H1 (cell line): ENCODE results near the gene MTFR2. TPM values are rescaled to one million over a fixed set of nuclear protein-coding genes. Genes with fewer than 3 reads are reported as not detected.

Experiments
- CTCF ChIA-PET: fragments of 300-600 bp; sonication (Branson Sonifier 250); formaldehyde crosslinking; loops from one replicate; lab custom pipeline; 2021; ENCODE audit not compliant: partially characterized antibody; lab: Charles Lee
- POLR2A ChIA-PET: fragments of 300-600 bp; sonication (Branson Sonifier 250); formaldehyde crosslinking; loops from one replicate; lab custom pipeline; 2021; ENCODE audit warnings: inconsistent platforms; ENCODE audit not compliant: partially characterized antibody; lab: Charles Lee
- DNase-seq, 2 experiments: peaks; one replicate each; pipeline versions ENCODE4 v3.0.0 to v3.0.0-alpha.2; 2010 to 2022; ENCODE audit warnings: low spot score in 2 of 2, low read depth in 1 of 2, mixed read lengths in 1 of 2
- FAIRE-seq: peaks from 2 replicates; lab custom pipeline; 2011; peaks lifted over from hg19 to GRCh38; lab: Jason Lieb, UNC
- H2AFZ ChIP-seq: 2 replicates; pipeline ENCODE4 v1.8.1; 2012; ENCODE audit warnings: low read length, inconsistent platforms
- H2AK5ac ChIP-seq: 2 replicates; pipeline ENCODE4 v1.6.1; 2013; ENCODE audit warnings: low read depth, low read length
- H2BK120ac ChIP-seq: replicated peaks from 2 replicates; pipeline ENCODE3; 2013; ENCODE audit warnings: low read depth, low read length, inconsistent platforms
- H2BK12ac ChIP-seq: 2 replicates; pipeline ENCODE4 v1.6.1; 2013; ENCODE audit warnings: low read depth, low read length
- H2BK15ac ChIP-seq: 2 replicates; pipeline ENCODE4 v1.6.1; 2013; ENCODE audit warnings: low read length
- H2BK20ac ChIP-seq: 2 replicates; pipeline ENCODE4 v1.6.1; 2013; ENCODE audit warnings: low read length
- H2BK5ac ChIP-seq: 2 replicates; pipeline ENCODE4 v1.6.1; 2013; ENCODE audit warnings: low read depth, low read length
- H3K14ac ChIP-seq: 2 replicates; pipeline ENCODE4 v1.6.1; 2013; ENCODE audit warnings: inconsistent platforms; ENCODE audit not compliant: insufficient read length
- H3K18ac ChIP-seq: 2 replicates; pipeline ENCODE4 v1.6.1; 2013; ENCODE audit warnings: low read length; ENCODE audit errors: extremely low read depth
- H3K23ac ChIP-seq: 2 replicates; pipeline ENCODE4 v1.6.1; 2013; ENCODE audit warnings: inconsistent platforms; ENCODE audit not compliant: insufficient read length
- H3K23me2 ChIP-seq: 2 replicates; pipeline ENCODE4 v1.6.1; 2013; ENCODE audit warnings: low read depth, low read length
- H3K27ac ChIP-seq: 2 replicates; pipeline ENCODE4 v1.6.1; 2011; ENCODE audit warnings: low read depth, low read length, inconsistent platforms
- H3K27me3 ChIP-seq, 4 experiments: replicated peaks in 1 of 4; 1 replicate in 1 of 4; 2 replicates in 3 of 4; pipeline versions ENCODE4 v1.6.1 to v1.8.1; 2011 to 2013; ENCODE audit warnings: low read length in 3 of 4, mild to moderate bottlenecking in 3 of 4, inconsistent platforms in 2 of 4, mixed read lengths in 2 of 4, moderate library complexity in 1 of 4; ENCODE audit not compliant: control insufficient read depth in 3 of 4, insufficient read depth in 3 of 4; ENCODE audit errors: extremely low read depth in 1 of 4
- H3K36me3 ChIP-seq, 4 experiments: 2 replicates each; pipeline versions ENCODE4 v1.6.1 to v1.8.1; 2011 to 2013; ENCODE audit warnings: mild to moderate bottlenecking in 4 of 4, low read length in 3 of 4, moderate library complexity in 2 of 4, control low read depth in 1 of 4, inconsistent platforms in 1 of 4; ENCODE audit not compliant: insufficient read depth in 4 of 4, control insufficient read depth in 2 of 4
- H3K4ac ChIP-seq: replicated peaks from 2 replicates; pipeline ENCODE3; 2013; ENCODE audit warnings: low read length, low read depth, mixed read lengths, inconsistent platforms; ENCODE audit not compliant: insufficient read length
- H3K4me1 ChIP-seq, 4 experiments: replicated peaks in 1 of 4; 1 replicate in 1 of 4; 2 replicates in 3 of 4; pipeline versions ENCODE4 v1.6.1 to v1.8.1; 2011 to 2013; ENCODE audit warnings: low read length in 3 of 4, inconsistent platforms in 2 of 4, mixed read lengths in 1 of 4; ENCODE audit not compliant: insufficient read depth in 4 of 4, control insufficient read depth in 3 of 4
- H3K4me2 ChIP-seq, 2 experiments: 2 replicates each; pipeline versions ENCODE4 v1.6.1 to v1.8.1; 2011 to 2013; ENCODE audit warnings: low read depth in 2 of 2, low read length in 2 of 2, control low read depth in 1 of 2, inconsistent platforms in 1 of 2, mild to moderate bottlenecking in 1 of 2; ENCODE audit not compliant: insufficient read depth in 1 of 2
- H3K4me3 ChIP-seq, 4 experiments: fragments of 200-600, 300-600 bp in 1 of 4; sonication (generic), shearing (Covaris generic), sonication (Bioruptor Twin) in 1 of 4; 2 replicates each; pipeline versions ENCODE4 v1.5.1 to v1.8.1; 2011 to 2016; ENCODE audit warnings: low read length in 4 of 4, low read depth in 3 of 4, control low read depth in 2 of 4, inconsistent platforms in 2 of 4, mild to moderate bottlenecking in 2 of 4, mixed read lengths in 1 of 4, moderate library complexity in 1 of 4; ENCODE audit not compliant: insufficient read depth in 2 of 4; ENCODE audit errors: extremely low read depth in 1 of 4
- H3K56ac ChIP-seq: replicated peaks from 2 replicates; pipeline ENCODE3; 2013; ENCODE audit warnings: low read depth, mild to moderate bottlenecking, mixed read lengths, low read length, inconsistent platforms; ENCODE audit not compliant: insufficient read length
- H3K79me1 ChIP-seq: 2 replicates; pipeline ENCODE4 v1.6.1; 2013; ENCODE audit warnings: low read depth, low read length, control low read depth
- H3K79me2 ChIP-seq, 2 experiments: 2 replicates each; pipeline versions ENCODE4 v1.6.1 to v1.8.1; 2012 to 2013; ENCODE audit warnings: low read length in 2 of 2, mild to moderate bottlenecking in 2 of 2, inconsistent platforms in 1 of 2; ENCODE audit not compliant: insufficient read depth in 2 of 2, control insufficient read depth in 1 of 2
- H3K9ac ChIP-seq, 4 experiments: replicated peaks in 1 of 4; 1 replicate in 1 of 4; 2 replicates in 3 of 4; pipeline versions ENCODE4 v1.6.1 to v1.8.1; 2011 to 2013; ENCODE audit warnings: low read depth in 3 of 4, low read length in 3 of 4, control low read depth in 2 of 4, mild to moderate bottlenecking in 2 of 4, moderate library complexity in 2 of 4, inconsistent platforms in 1 of 4; ENCODE audit errors: extremely low read depth in 1 of 4
- H3K9me3 ChIP-seq, 2 experiments: 2 replicates each; pipeline versions ENCODE4 v1.6.1 to v1.8.1; 2012 to 2013; ENCODE audit warnings: mild to moderate bottlenecking in 2 of 2, moderate library complexity in 2 of 2, control low read depth in 1 of 2, inconsistent platforms in 1 of 2, low read depth in 1 of 2, low read length in 1 of 2, mixed read lengths in 1 of 2; ENCODE audit not compliant: insufficient read depth in 2 of 2
- H4K20me1 ChIP-seq, 2 experiments: replicated peaks in 1 of 2; 2 replicates each; pipeline versions ENCODE3 to v1.8.1; 2011 to 2013; ENCODE audit warnings: inconsistent platforms in 2 of 2, low read length in 2 of 2, mild to moderate bottlenecking in 1 of 2; ENCODE audit not compliant: insufficient read depth in 2 of 2, control insufficient read depth in 1 of 2
- H4K5ac ChIP-seq: 2 replicates; pipeline ENCODE4 v1.6.1; 2013; ENCODE audit warnings: low read length, low read depth, mixed read lengths, inconsistent platforms; ENCODE audit not compliant: insufficient read length
- H4K8ac ChIP-seq: 2 replicates; pipeline ENCODE4 v1.8.0; 2013; ENCODE audit warnings: mild to moderate bottlenecking, moderate library complexity, low read length, inconsistent platforms; ENCODE audit not compliant: insufficient read depth; ENCODE audit errors: extremely low read depth
- H4K91ac ChIP-seq: replicated peaks from 2 replicates; pipeline ENCODE3; 2013; ENCODE audit warnings: low read length, mixed read lengths, inconsistent platforms; ENCODE audit not compliant: insufficient read length
- CEBPB ChIP-seq: IDR thresholded peaks from 2 replicates; pipeline ENCODE4 v1.6.1; 2012; ENCODE audit warnings: low read depth, low read length
- MAX ChIP-seq: IDR thresholded peaks from 2 replicates; pipeline ENCODE4 v1.6.1; 2012; ENCODE audit warnings: inconsistent platforms
- RAD21 ChIP-seq, 2 experiments: IDR thresholded peaks in 1 of 2; conservative IDR thresholded peaks in 1 of 2; 2 replicates each; pipeline ENCODE4 v1.6.1; 2011; ENCODE audit warnings: low read depth in 2 of 2, low read length in 2 of 2, improper control_type of control experiment in 1 of 2, inconsistent platforms in 1 of 2, mild to moderate bottlenecking in 1 of 2, moderate library complexity in 1 of 2
- SIN3A ChIP-seq, 2 experiments: IDR thresholded peaks in 1 of 2; conservative IDR thresholded peaks in 1 of 2; 2 replicates each; pipeline ENCODE4 v1.6.1; 2011 to 2012; ENCODE audit warnings: low read length in 2 of 2, improper control_type of control experiment in 1 of 2, low read depth in 1 of 2, mild to moderate bottlenecking in 1 of 2
- SP2 ChIP-seq: IDR thresholded peaks from 2 replicates; pipeline ENCODE4 v1.6.1; 2012; ENCODE audit warnings: mild to moderate bottlenecking, low read length, inconsistent platforms
- YY1 ChIP-seq: IDR thresholded peaks from 2 replicates; pipeline ENCODE4 v1.6.1; 2011; ENCODE audit warnings: low read depth, mild to moderate bottlenecking, low read length
- WGBS, 2 experiments: shearing (Covaris generic) in 1 of 2; methylation state at CpG; one replicate each; pipeline versions ENCODE4 v1.1.6 to v1.1.7; 2013 to 2015; ENCODE audit warnings: low lambda C conversion rate in 2 of 2, mixed read lengths in 2 of 2, inconsistent platforms in 1 of 2, low coverage in 1 of 2, missing lambda C conversion rate in 1 of 2; ENCODE audit not compliant: insufficient replicate concordance in 2 of 2, insufficient coverage in 1 of 2, insufficient read length in 1 of 2; ENCODE audit errors: extremely low coverage in 1 of 2, missing lambda C conversion rate in 1 of 2; 5-methylcytosine and 5-hydroxymethylcytosine counted together
- polyA plus RNA-seq, 7 experiments: library from polyadenylated mRNA; depleted of rRNA in 3 of 7; stranded (reverse) in 5 of 7; unstranded in 2 of 7; fragments of >200 nt in 5 of 7; fragments of 200-250 nt in 2 of 7; gene quantifications; 1 replicate in 5 of 7; 2 replicates in 1 of 7; 4 replicates in 1 of 7; pipeline versions ENCODE4 v1.2.1 to v1.2.3, GENCODE V29; 2011 to 2013; ENCODE audit warnings: missing spikeins in 2 of 7, mixed read lengths in 2 of 7
- total RNA-seq: library from RNA; stranded (reverse); fragmentation: NEBNext Ultra II Directional; extraction: Animal tissue kit (Norgen Biotek cat#: 25700); gene quantifications from 2 replicates; pipeline ENCODE4 v1.2.1, GENCODE V29; 2021
- TF ChIP-seq, protein P1 (sequence below): IDR thresholded peaks from 2 replicates; pipeline ENCODE4 v1.6.1; 2012; ENCODE audit warnings: low read length, inconsistent platforms

MTFR2 gene
- total and polyA plus RNA-seq, 2 of the 8 experiments (the other 6 are each of a cell fraction or from before 2014, with no cell fraction given) = 8.5 to 10.7 TPM

DNA sequence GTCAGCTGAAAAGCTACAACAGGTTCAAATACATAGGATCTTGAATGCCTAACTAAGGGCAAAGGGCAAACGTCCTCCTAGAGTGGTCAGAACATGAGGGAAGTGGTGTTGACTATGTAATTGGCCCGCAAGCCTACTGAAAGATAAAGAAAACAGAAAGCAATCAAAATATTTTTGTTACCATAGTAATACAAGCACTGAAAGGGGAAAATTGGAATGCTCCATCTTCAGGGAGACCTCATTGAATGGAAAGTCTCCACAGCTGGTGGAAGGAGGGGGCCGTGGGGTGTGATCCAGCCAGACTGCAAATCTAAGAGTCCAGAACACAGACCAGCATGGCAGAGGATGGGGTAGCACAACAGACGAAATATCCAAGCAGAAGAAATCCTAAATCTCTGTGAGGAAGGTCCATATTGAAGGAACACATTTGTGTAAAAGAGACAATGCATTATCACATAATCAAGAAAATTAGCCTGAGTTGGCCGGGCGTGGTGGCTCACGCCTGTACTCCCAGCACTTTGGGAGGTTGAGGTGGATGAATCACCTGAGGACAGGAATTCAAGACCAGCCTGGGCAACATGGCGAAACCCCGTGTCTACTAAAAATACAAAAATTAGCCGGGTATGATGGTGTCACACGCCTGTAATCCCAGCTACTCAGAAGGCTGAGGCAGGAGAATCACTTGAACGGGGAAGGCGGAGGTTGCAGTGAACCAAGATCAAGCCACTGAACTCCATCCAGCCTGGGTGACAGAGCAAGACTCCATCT, 39.5 kb downstream of the MTFR2 start:
- Histone ChIP-seq H3K23ac (no peak overlapping the region), H3K36me3 (no peaks in the 10 kb centered on the region), H3K79me1 (no peaks in the 10 kb centered on the region), H3K4me2 (no peak overlapping the region), H3K23me2 (no peaks in the 10 kb centered on the region; the same call in 1 of the 2 replicates), H4K8ac (no peak overlapping the region), H2BK20ac (no peak overlapping the region), H2BK15ac (no peak overlapping the region), H3K27ac (no peak overlapping the region), H3K4ac (no peak overlapping the region), H2AK5ac (no peak overlapping the region), H3K4me3 (no peak overlapping the region), H3K4me1 (no peaks in the 10 kb centered on the region), H3K18ac (no peak overlapping the region), H4K20me1 (no peaks in the 10 kb centered on the region), H3K79me2 (no peaks in the 10 kb centered on the region), H3K56ac (no peak overlapping the region), H2AFZ (no peak overlapping the region; the same call in 1 of the 2 replicates), H3K9ac (no peak overlapping the region), H2BK12ac (no peak overlapping the region), H3K27me3 (no peaks in the 10 kb centered on the region), H4K5ac (no peak overlapping the region), H3K14ac (no peak overlapping the region), H2BK5ac (no peak overlapping the region), H2BK120ac (no peak overlapping the region), H3K9me3 (no peaks in the 10 kb centered on the region), H4K91ac (no peak overlapping the region)
- POLR2A ChIA-PET = no interaction called here
- FAIRE-seq (no peak), DNase-seq (no peak)
- CTCF ChIA-PET = interaction anchor here (0.6 to 1.0 kb wide), 3 partner anchors 16 to 251 kb away, joined by 3 to 4 read pairs (median 4); no protein-coding TSS in a partner anchor
- WGBS, 2 experiments = 83% methylated on average over 13 of the region's 13 CpGs; no CpG with 5 or more reads in 1 of the 2 experiments
- TF ChIP-seq MAX = no peak
- no peak for TF ChIP-seq CEBPB
- no peak for TF ChIP-seq RAD21 (IDR thresholded peaks at IDR 0.05 in 1 of 2, conservative IDR thresholded peaks at IDR 0.05 in 1 of 2; ENCODE audit: low read depth in 2 of 2, low read length in 2 of 2)
- no peak for TF ChIP-seq SIN3A (conservative IDR thresholded peaks at IDR 0.05 in 1 of 2, IDR thresholded peaks at IDR 0.05 in 1 of 2; ENCODE audit: low read depth in 1 of 2, low read length in 2 of 2)
- TF ChIP-seq SP2 = no peak
- no peak for TF ChIP-seq YY1
- TF ChIP-seq, protein P1, sequence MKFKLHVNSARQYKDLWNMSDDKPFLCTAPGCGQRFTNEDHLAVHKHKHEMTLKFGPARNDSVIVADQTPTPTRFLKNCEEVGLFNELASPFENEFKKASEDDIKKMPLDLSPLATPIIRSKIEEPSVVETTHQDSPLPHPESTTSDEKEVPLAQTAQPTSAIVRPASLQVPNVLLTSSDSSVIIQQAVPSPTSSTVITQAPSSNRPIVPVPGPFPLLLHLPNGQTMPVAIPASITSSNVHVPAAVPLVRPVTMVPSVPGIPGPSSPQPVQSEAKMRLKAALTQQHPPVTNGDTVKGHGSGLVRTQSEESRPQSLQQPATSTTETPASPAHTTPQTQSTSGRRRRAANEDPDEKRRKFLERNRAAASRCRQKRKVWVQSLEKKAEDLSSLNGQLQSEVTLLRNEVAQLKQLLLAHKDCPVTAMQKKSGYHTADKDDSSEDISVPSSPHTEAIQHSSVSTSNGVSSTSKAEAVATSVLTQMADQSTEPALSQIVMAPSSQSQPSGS = no peak
